HCT116 (cell line): ENCODE results near the gene ZNF503. TPM values are rescaled to one million over a fixed set of nuclear protein-coding genes. Genes with fewer than 3 reads are reported as not detected.

Source experiments
- ATAC-seq: fragments of 200-7000 bp; cut with Tn5 transposase; 2 replicates; pipeline ENCODE4 v1.9.1; 2020; ENCODE audit warnings: mild to moderate bottlenecking, moderate library complexity
- BruUV-seq: library from RNA; stranded (reverse); fragments of 400-500 nt; replicated peaks from 2 replicates; lab custom pipeline; 2021; lab: Mats Ljungman, UMichigan
- CTCF ChIA-PET: fragments of 300-600 bp; sonication (Branson Sonifier 250); formaldehyde crosslinking; loops from one replicate; lab custom pipeline; 2021; ENCODE audit warnings: antibody characterized with exemption; lab: Charles Lee
- POLR2A ChIA-PET: fragments of 300-600, 350-600 bp; sonication (Branson Sonifier 250); formaldehyde crosslinking; loops from one replicate; lab custom pipeline; 2021; ENCODE audit warnings: antibody characterized with exemption; lab: Charles Lee
- RAD21 ChIA-PET, 2 experiments: fragments of 300-600 bp; sonication (Branson Sonifier 250); formaldehyde crosslinking; loops; one replicate each; lab custom pipeline; 2023; ENCODE audit warnings: low total read pairs in 2 of 2; ENCODE audit not compliant: uncharacterized antibody in 2 of 2, unreplicated experiment in 2 of 2, low non-redundant PET in 1 of 2; lab: Charles Lee
- DNase-seq: peaks from one replicate; pipeline ENCODE4 v3.0.0-alpha.2; 2010; ENCODE audit warnings: low read depth, low spot score
- H2AFZ ChIP-seq: fragments of 200-600 bp; shearing (Covaris generic), sonication (generic); 2 replicates; pipeline ENCODE4 v1.6.1; 2017; ENCODE audit warnings: low read depth, mixed run types, mixed read lengths, antibody characterized with exemption, low read length; ENCODE audit not compliant: poor library complexity, severe bottlenecking
- H3K27ac ChIP-seq: 2 replicates; pipeline ENCODE4 v1.5.1; 2012; ENCODE audit warnings: low read depth, low read length
- H3K27me3 ChIP-seq: fragments of 200-600 bp; sonication (generic); 2 replicates; pipeline ENCODE4 v1.6.1; 2016; ENCODE audit warnings: mixed run types, low read length, mixed read lengths; ENCODE audit not compliant: insufficient read depth
- H3K36me3 ChIP-seq, 2 experiments: fragments of 200-500 bp in 1 of 2; fragments of 200-600 bp in 1 of 2; sonication (Bioruptor generic) in 1 of 2; sonication (generic) in 1 of 2; 2 replicates each; pipeline versions ENCODE4 v1.5.1 to v1.6.1; 2014 to 2016; ENCODE audit warnings: low read length in 2 of 2, inconsistent platforms in 1 of 2, mixed read lengths in 1 of 2, mixed run types in 1 of 2; ENCODE audit not compliant: insufficient read depth in 2 of 2, control insufficient read depth in 1 of 2
- H3K4me1 ChIP-seq, 2 experiments: fragments of 200-600 bp in 1 of 2; sonication (generic) in 1 of 2; 2 replicates each; pipeline versions ENCODE4 v1.5.1 to v1.6.1; 2012 to 2017; ENCODE audit warnings: low read length in 2 of 2, inconsistent platforms in 1 of 2, mild to moderate bottlenecking in 1 of 2, mixed read lengths in 1 of 2, mixed run types in 1 of 2, moderate library complexity in 1 of 2; ENCODE audit not compliant: insufficient read depth in 2 of 2, control insufficient read depth in 1 of 2
- H3K4me2 ChIP-seq: fragments of 200-600 bp; sonication (generic); 2 replicates; pipeline ENCODE4 v1.6.1; 2017; ENCODE audit warnings: mixed run types, low read length, mixed read lengths
- H3K4me3 ChIP-seq, 2 experiments: fragments of 200-600 bp in 1 of 2; sonication (generic) in 1 of 2; replicated peaks in 1 of 2; 2 replicates each; pipeline ENCODE4 v1.5.1; 2011 to 2016; ENCODE audit warnings: low read length in 2 of 2, control low read depth in 1 of 2, low read depth in 1 of 2, mild to moderate bottlenecking in 1 of 2, mixed read lengths in 1 of 2, mixed run types in 1 of 2
- H3K79me2 ChIP-seq: fragments of 200-600 bp; sonication (generic); 2 replicates; pipeline ENCODE4 v1.6.1; 2017; ENCODE audit warnings: mild to moderate bottlenecking, mixed run types, low read length, moderate library complexity, mixed read lengths; ENCODE audit not compliant: insufficient read depth
- H3K9ac ChIP-seq: fragments of 200-600 bp; sonication (generic); 2 replicates; pipeline ENCODE4 v1.6.1; 2016; ENCODE audit warnings: low read length, mixed read lengths
- H3K9me2 ChIP-seq: fragments of 200-600 bp; sonication (generic), shearing (Covaris generic); 2 replicates; pipeline ENCODE4 v1.6.1; 2017; ENCODE audit warnings: mixed run types, mild to moderate bottlenecking, moderate library complexity; ENCODE audit not compliant: insufficient read depth
- H3K9me3 ChIP-seq, 2 experiments: fragments of 200-500 bp in 1 of 2; fragments of 200-600 bp in 1 of 2; sonication (Bioruptor generic) in 1 of 2; sonication (generic) in 1 of 2; 2 replicates each; pipeline ENCODE4 v1.6.1; 2014 to 2017; ENCODE audit warnings: low read length in 2 of 2, mixed read lengths in 2 of 2, inconsistent platforms in 1 of 2, low read depth in 1 of 2, mild to moderate bottlenecking in 1 of 2, mixed run types in 1 of 2, moderate library complexity in 1 of 2; ENCODE audit not compliant: control insufficient read depth in 1 of 2, insufficient read depth in 1 of 2
- H4K20me1 ChIP-seq: fragments of 200-600 bp; sonication (generic), shearing (Covaris generic); 2 replicates; pipeline ENCODE4 v1.6.1; 2017; ENCODE audit warnings: mixed run types, mild to moderate bottlenecking, moderate library complexity; ENCODE audit not compliant: insufficient read depth
- CBX3 ChIP-seq: IDR thresholded peaks from 2 replicates; pipeline ENCODE4 v1.6.1; 2012; ENCODE audit warnings: low read depth
- CEBPB ChIP-seq: IDR thresholded peaks from 2 replicates; pipeline ENCODE4 v1.6.1; 2012; ENCODE audit warnings: low read depth
- EGR1 ChIP-seq: IDR thresholded peaks from 2 replicates; pipeline ENCODE4 v1.6.1; 2012; ENCODE audit warnings: low read depth
- EZH2 ChIP-seq: fragments of 200-600 bp; sonication (generic); IDR thresholded peaks from 2 replicates; pipeline ENCODE4 v1.6.1; 2017; ENCODE audit warnings: antibody characterized with exemption, mixed run types
- FOSL1 ChIP-seq: IDR thresholded peaks from 2 replicates; pipeline ENCODE4 v1.6.1; 2012; ENCODE audit warnings: low read depth
- JUND ChIP-seq: IDR thresholded peaks from 2 replicates; pipeline ENCODE4 v1.6.1; 2012
- POLR2AphosphoS5 ChIP-seq: IDR thresholded peaks from 2 replicates; pipeline ENCODE4 v1.6.1; 2011; ENCODE audit warnings: mild to moderate bottlenecking, low read depth, low read length, moderate library complexity
- SIN3A ChIP-seq: IDR thresholded peaks from 2 replicates; pipeline ENCODE4 v1.6.1; 2012; ENCODE audit warnings: low read depth
- SP1 ChIP-seq: IDR thresholded peaks from 2 replicates; pipeline ENCODE4 v1.6.1; 2012; ENCODE audit warnings: low read depth
- SRF ChIP-seq: IDR thresholded peaks from 2 replicates; pipeline ENCODE4 v1.6.1; 2012; ENCODE audit warnings: low read depth
- TCF7L2 ChIP-seq: IDR thresholded peaks from 2 replicates; pipeline ENCODE4 v1.7.0; 2011; ENCODE audit warnings: borderline replicate concordance, inconsistent platforms; ENCODE audit not compliant: insufficient read depth, insufficient read length; ENCODE audit errors: extremely low read depth
- YY1 ChIP-seq: IDR thresholded peaks from 2 replicates; pipeline ENCODE4 v1.6.1; 2011; ENCODE audit warnings: low read length, low read depth, moderate library complexity, mild to moderate bottlenecking; ENCODE audit not compliant: insufficient replicate concordance; ENCODE audit errors: extremely low read depth
- ZFX ChIP-seq: fragments of 450-650 bp; IDR thresholded peaks from 2 replicates; pipeline ENCODE4 v1.6.1; 2017
- ZNF274 ChIP-seq: fragments of 200-500 bp; sonication (Bioruptor generic); IDR thresholded peaks from 2 replicates; pipeline ENCODE4 v1.6.1; 2014; ENCODE audit warnings: mild to moderate bottlenecking, low read depth, low read length, inconsistent platforms
- intact Hi-C: fragments of 100-400 bp; cut with micrococcal nuclease; formaldehyde crosslinking; loops from 2 replicates; pipeline ENCODE4 v1.10.0; 2022
- total RNA-seq: library from RNA; stranded (reverse); gene quantifications from one replicate; pipeline ENCODE4 v1.2.1, GENCODE V29; 2021; ENCODE audit not compliant: unreplicated experiment
- TF ChIP-seq, protein P1 (sequence below): IDR thresholded peaks from 2 replicates; pipeline ENCODE4 v1.6.1; 2012; ENCODE audit warnings: low read depth
- TF ChIP-seq, protein P2 (sequence below), 3 experiments: fragments of 200-600 bp in 1 of 3; sonication (generic) in 1 of 3; IDR thresholded peaks in 2 of 3; conservative IDR thresholded peaks in 1 of 3; 2 replicates each; pipeline ENCODE4 v1.5.1; 2012 to 2017; ENCODE audit warnings: low read depth in 2 of 3, low read length in 2 of 3, antibody characterized with exemption in 1 of 3, borderline replicate concordance in 1 of 3, control low read depth in 1 of 3, mild to moderate bottlenecking in 1 of 3, mixed read lengths in 1 of 3, mixed run types in 1 of 3, moderate library complexity in 1 of 3; ENCODE audit not compliant: insufficient read depth in 1 of 3
- TF ChIP-seq, protein P3 (sequence below): IDR thresholded peaks from 2 replicates; pipeline ENCODE4 v1.6.1; 2012

Gene ZNF503
- total RNA-seq, 1 experiment from 2014 or later: 30.4 TPM

DNA sequence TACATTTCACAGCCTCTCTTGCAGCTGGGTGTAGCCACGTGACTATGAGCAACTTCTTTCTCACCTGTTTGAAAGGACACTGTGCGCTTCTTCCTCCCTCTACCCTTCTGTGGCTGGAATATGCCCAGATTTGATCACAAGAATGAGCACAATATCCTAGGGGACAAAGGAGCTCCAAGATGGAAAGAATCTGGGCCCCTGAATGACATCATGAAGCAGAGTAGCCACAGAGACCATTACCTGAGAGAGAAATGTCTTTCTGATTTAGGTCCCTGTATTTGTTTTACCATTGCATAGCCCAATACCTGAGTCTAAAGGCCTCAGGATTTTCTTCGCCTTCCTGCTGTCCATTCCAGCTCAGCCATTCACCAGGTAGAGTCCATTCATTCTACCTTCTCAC is 15.4 kb downstream of the ZNF503 start:
- Histone ChIP-seq H3K27me3 (no peaks in the 10 kb centered on the region), H3K9me2 (no peaks in the 10 kb centered on the region), H3K27ac (no peak overlapping the region), H3K9ac (no peak overlapping the region), H2AFZ (no peak overlapping the region), H3K9me3 (no peaks in the 10 kb centered on the region), H3K4me1 (no peaks in the 10 kb centered on the region), H3K79me2 (no peaks in the 10 kb centered on the region), H4K20me1 (no peaks in the 10 kb centered on the region), H3K36me3 (no peaks in the 10 kb centered on the region), H3K4me3 (no peak overlapping the region)
- POLR2A ChIA-PET: no interaction called here
- CTCF ChIA-PET: interaction anchor here (1.8 kb wide), 1 partner anchor 9 kb away, joined by 4 read pairs; no protein-coding TSS in a partner anchor
- no TSS peak for BruUV-seq
- RAD21 ChIA-PET: no interaction called here
- no peak for DNase-seq
- no peak for ATAC-seq
- TF ChIP-seq EZH2: no peak
- TF ChIP-seq, protein P1, sequence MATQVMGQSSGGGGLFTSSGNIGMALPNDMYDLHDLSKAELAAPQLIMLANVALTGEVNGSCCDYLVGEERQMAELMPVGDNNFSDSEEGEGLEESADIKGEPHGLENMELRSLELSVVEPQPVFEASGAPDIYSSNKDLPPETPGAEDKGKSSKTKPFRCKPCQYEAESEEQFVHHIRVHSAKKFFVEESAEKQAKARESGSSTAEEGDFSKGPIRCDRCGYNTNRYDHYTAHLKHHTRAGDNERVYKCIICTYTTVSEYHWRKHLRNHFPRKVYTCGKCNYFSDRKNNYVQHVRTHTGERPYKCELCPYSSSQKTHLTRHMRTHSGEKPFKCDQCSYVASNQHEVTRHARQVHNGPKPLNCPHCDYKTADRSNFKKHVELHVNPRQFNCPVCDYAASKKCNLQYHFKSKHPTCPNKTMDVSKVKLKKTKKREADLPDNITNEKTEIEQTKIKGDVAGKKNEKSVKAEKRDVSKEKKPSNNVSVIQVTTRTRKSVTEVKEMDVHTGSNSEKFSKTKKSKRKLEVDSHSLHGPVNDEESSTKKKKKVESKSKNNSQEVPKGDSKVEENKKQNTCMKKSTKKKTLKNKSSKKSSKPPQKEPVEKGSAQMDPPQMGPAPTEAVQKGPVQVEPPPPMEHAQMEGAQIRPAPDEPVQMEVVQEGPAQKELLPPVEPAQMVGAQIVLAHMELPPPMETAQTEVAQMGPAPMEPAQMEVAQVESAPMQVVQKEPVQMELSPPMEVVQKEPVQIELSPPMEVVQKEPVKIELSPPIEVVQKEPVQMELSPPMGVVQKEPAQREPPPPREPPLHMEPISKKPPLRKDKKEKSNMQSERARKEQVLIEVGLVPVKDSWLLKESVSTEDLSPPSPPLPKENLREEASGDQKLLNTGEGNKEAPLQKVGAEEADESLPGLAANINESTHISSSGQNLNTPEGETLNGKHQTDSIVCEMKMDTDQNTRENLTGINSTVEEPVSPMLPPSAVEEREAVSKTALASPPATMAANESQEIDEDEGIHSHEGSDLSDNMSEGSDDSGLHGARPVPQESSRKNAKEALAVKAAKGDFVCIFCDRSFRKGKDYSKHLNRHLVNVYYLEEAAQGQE: no peak
- TF ChIP-seq JUND: no peak
- TF ChIP-seq, protein P2, sequence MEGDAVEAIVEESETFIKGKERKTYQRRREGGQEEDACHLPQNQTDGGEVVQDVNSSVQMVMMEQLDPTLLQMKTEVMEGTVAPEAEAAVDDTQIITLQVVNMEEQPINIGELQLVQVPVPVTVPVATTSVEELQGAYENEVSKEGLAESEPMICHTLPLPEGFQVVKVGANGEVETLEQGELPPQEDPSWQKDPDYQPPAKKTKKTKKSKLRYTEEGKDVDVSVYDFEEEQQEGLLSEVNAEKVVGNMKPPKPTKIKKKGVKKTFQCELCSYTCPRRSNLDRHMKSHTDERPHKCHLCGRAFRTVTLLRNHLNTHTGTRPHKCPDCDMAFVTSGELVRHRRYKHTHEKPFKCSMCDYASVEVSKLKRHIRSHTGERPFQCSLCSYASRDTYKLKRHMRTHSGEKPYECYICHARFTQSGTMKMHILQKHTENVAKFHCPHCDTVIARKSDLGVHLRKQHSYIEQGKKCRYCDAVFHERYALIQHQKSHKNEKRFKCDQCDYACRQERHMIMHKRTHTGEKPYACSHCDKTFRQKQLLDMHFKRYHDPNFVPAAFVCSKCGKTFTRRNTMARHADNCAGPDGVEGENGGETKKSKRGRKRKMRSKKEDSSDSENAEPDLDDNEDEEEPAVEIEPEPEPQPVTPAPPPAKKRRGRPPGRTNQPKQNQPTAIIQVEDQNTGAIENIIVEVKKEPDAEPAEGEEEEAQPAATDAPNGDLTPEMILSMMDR (IDR thresholded peaks at IDR 0.05 in 2 of 3, conservative IDR thresholded peaks at IDR 0.05 in 1 of 3; ENCODE audit: borderline replicate concordance in 1 of 3, insufficient read depth in 1 of 3, low read depth in 2 of 3, low read length in 2 of 3): no peak
- no peak for TF ChIP-seq POLR2AphosphoS5
- TF ChIP-seq SIN3A: no peak
- TF ChIP-seq FOSL1: no peak
- TF ChIP-seq ZFX: no peak
- TF ChIP-seq, protein P3, sequence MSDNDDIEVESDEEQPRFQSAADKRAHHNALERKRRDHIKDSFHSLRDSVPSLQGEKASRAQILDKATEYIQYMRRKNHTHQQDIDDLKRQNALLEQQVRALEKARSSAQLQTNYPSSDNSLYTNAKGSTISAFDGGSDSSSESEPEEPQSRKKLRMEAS: no peak
- TF ChIP-seq EGR1: no peak
- no peak for TF ChIP-seq TCF7L2
- TF ChIP-seq CEBPB: no peak
- TF ChIP-seq YY1: no peak
- TF ChIP-seq SP1: no peak
- TF ChIP-seq SRF: no peak
- TF ChIP-seq ZNF274: no peak
- no peak for TF ChIP-seq CBX3
- TF ChIP-seq, all 23 proteins: peak for 0
- intact Hi-C loops: no loop called here
- H3K4me2 ChIP-seq: no peak overlapping the region
